ENCODE results near the gene PLEKHA5.

PLEKHA5 gene

DNA sequence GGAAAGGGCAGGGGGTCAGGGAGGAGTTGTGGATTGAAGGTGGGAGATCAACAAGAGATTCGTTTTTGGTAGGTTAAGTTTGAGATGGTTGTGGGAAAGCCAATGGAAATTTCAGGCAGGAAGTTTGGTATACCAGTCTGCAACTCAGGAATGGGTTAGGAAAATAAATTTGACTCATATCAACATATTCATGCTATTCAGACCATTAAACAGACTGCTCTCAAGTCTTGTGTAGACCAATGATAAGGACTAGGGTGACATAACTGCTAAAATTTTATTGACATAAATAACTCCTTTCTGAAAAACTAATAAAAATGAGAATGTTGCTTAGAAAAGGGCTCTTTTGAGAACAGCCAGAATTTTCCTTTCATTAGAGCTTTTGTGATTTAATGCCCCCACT, 60.0 kb downstream of the PLEKHA5 start:
- ATAC-seq = no peak
- TF ChIP-seq CSRNP3 (CRISPR knock-in tag; IDR thresholded peaks at IDR 0.05) (no peak), PPARA (CRISPR knock-in tag; IDR thresholded peaks at IDR 0.05; ENCODE audit: borderline replicate concordance) (no peak), ZFP3 (CRISPR knock-in tag; IDR thresholded peaks at IDR 0.05) (no peak), ZNF8 (CRISPR knock-in tag; IDR thresholded peaks at IDR 0.05) (no peak), CSDC2 (CRISPR knock-in tag; IDR thresholded peaks at IDR 0.05) (no peak), ISL1 (CRISPR knock-in tag; IDR thresholded peaks at IDR 0.05) (peak; percentile 45)
- TF ChIP-seq, protein P1, sequence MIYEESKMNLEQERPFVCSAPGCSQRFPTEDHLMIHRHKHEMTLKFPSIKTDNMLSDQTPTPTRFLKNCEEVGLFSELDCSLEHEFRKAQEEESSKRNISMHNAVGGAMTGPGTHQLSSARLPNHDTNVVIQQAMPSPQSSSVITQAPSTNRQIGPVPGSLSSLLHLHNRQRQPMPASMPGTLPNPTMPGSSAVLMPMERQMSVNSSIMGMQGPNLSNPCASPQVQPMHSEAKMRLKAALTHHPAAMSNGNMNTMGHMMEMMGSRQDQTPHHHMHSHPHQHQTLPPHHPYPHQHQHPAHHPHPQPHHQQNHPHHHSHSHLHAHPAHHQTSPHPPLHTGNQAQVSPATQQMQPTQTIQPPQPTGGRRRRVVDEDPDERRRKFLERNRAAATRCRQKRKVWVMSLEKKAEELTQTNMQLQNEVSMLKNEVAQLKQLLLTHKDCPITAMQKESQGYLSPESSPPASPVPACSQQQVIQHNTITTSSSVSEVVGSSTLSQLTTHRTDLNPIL (CRISPR knock-in tag; IDR thresholded peaks at IDR 0.05; ENCODE audit: low read depth) = peak; percentile 49; the same call in 1 of the 2 replicates

- peak; percentile 34; the same call in 2 of the 3 replicates for ATAC-seq
Observed at GRCh38 chr12:19190292-19191031, 60.9 kb downstream of the PLEKHA5 start.

More at GRCh38 chr12:19190292-19191031, 60.9 kb downstream of the PLEKHA5 start:
- TF ChIP-seq OSR1 (CRISPR knock-in tag; IDR thresholded peaks at IDR 0.05) = no peak
- TF ChIP-seq GLIS3 (CRISPR knock-in tag; IDR thresholded peaks at IDR 0.05) = no peak
- TF ChIP-seq, protein P2, sequence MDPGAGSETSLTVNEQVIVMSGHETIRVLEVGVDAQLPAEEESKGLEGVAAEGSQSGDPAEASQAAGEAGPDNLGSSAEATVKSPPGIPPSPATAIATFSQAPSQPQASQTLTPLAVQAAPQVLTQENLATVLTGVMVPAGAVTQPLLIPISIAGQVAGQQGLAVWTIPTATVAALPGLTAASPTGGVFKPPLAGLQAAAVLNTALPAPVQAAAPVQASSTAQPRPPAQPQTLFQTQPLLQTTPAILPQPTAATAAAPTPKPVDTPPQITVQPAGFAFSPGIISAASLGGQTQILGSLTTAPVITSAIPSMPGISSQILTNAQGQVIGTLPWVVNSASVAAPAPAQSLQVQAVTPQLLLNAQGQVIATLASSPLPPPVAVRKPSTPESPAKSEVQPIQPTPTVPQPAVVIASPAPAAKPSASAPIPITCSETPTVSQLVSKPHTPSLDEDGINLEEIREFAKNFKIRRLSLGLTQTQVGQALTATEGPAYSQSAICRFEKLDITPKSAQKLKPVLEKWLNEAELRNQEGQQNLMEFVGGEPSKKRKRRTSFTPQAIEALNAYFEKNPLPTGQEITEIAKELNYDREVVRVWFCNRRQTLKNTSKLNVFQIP (CRISPR knock-in tag; IDR thresholded peaks at IDR 0.05; ENCODE audit: borderline replicate concordance, low read depth) = no peak
- TF ChIP-seq ZNF8 (CRISPR knock-in tag; IDR thresholded peaks at IDR 0.05) = no peak
- TF ChIP-seq TSHZ2 (CRISPR knock-in tag; IDR thresholded peaks at IDR 0.05) = no peak
- TF ChIP-seq RARB (CRISPR knock-in tag; IDR thresholded peaks at IDR 0.05) = no peak
- no peak for TF ChIP-seq ZNF70 (CRISPR knock-in tag; IDR thresholded peaks at IDR 0.05)
- TF ChIP-seq PPARA (CRISPR knock-in tag; IDR thresholded peaks at IDR 0.05; ENCODE audit: borderline replicate concordance) = no peak
- no peak for TF ChIP-seq ESRRG (CRISPR knock-in tag; IDR thresholded peaks at IDR 0.05)
- TF ChIP-seq ZNF565 (CRISPR knock-in tag; conservative IDR thresholded peaks at IDR 0.05; ENCODE audit: low read depth) = no peak
- TF ChIP-seq SNAI2 (CRISPR knock-in tag; IDR thresholded peaks at IDR 0.05) = no peak
- TF ChIP-seq, protein P3, sequence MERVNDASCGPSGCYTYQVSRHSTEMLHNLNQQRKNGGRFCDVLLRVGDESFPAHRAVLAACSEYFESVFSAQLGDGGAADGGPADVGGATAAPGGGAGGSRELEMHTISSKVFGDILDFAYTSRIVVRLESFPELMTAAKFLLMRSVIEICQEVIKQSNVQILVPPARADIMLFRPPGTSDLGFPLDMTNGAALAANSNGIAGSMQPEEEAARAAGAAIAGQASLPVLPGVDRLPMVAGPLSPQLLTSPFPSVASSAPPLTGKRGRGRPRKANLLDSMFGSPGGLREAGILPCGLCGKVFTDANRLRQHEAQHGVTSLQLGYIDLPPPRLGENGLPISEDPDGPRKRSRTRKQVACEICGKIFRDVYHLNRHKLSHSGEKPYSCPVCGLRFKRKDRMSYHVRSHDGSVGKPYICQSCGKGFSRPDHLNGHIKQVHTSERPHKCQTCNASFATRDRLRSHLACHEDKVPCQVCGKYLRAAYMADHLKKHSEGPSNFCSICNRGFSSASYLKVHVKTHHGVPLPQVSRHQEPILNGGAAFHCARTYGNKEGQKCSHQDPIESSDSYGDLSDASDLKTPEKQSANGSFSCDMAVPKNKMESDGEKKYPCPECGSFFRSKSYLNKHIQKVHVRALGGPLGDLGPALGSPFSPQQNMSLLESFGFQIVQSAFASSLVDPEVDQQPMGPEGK (CRISPR knock-in tag; IDR thresholded peaks at IDR 0.05; ENCODE audit: borderline replicate concordance) = no peak
- TF ChIP-seq TCF4 (CRISPR knock-in tag; IDR thresholded peaks at IDR 0.05; ENCODE audit: borderline replicate concordance) = no peak
- no peak for TF ChIP-seq CSDC2 (CRISPR knock-in tag; IDR thresholded peaks at IDR 0.05)
- no peak for TF ChIP-seq ZC3H10 (CRISPR knock-in tag; IDR thresholded peaks at IDR 0.05)
- TF ChIP-seq ARNTL (CRISPR knock-in tag; IDR thresholded peaks at IDR 0.05; ENCODE audit: borderline replicate concordance, low read depth) = no peak
- no peak for TF ChIP-seq ZFP30 (CRISPR knock-in tag; IDR thresholded peaks at IDR 0.05)
- TF ChIP-seq ZFP3 (CRISPR knock-in tag; IDR thresholded peaks at IDR 0.05) = no peak
- no peak for TF ChIP-seq TOX (CRISPR knock-in tag; IDR thresholded peaks at IDR 0.05; ENCODE audit: borderline replicate concordance)

All from SK-N-SH treated with all-trans-retinoic acid at 6 μM for 48 hours (cell line).